ENCODE results near the gene JPH4.

GRCh38 chr14:23572836-23573235 lies 5.8 kb downstream of the JPH4 start:
- TF ChIP-seq CTCF (IDR thresholded peaks at IDR 0.05) (no peak), POLR2A (IDR thresholded peaks at IDR 0.05) (no peak), POLR2AphosphoS5 (IDR thresholded peaks at IDR 0.05) (no peak), EP300 (IDR thresholded peaks at IDR 0.05; ENCODE audit: low read depth) (no peak)

Data from transverse colon (tissue), 4 donors.